Measurements from ENCODE around the gene RPS21.

Gene RPS21

GRCh38 chr20:62400021-62400420 is 13.1 kb downstream of the RPS21 start:
- no peak for DNase-seq

- DNase-seq: no peak
Observed at GRCh38 chr20:62400541-62400940, 13.6 kb downstream of the RPS21 start.

GRCh38 chr20:62401331-62401779 is 14.5 kb downstream of the RPS21 start:
- DNase-seq: no peak

GRCh38 chr20:62402456-62403150 is 15.7 kb downstream of the RPS21 start:
- DNase-seq: no peak

- DNase-seq: no peak
Observed at GRCh38 chr20:62403331-62403730, 16.4 kb downstream of the RPS21 start.

GRCh38 chr20:62404112-62404665 is 17.3 kb downstream of the RPS21 start:
- DNase-seq: no peak

- no peak for DNase-seq
Observed at GRCh38 chr20:62404761-62405107, 17.8 kb downstream of the RPS21 start.

GRCh38 chr20:62405108-62405980 is 18.4 kb downstream of the RPS21 start:
- DNase-seq: no peak

GRCh38 chr20:62405981-62406513 is 19.1 kb downstream of the RPS21 start:
- no peak for DNase-seq

- DNase-seq: no peak
Observed at GRCh38 chr20:62406635-62407176, 19.8 kb downstream of the RPS21 start.

- peak; percentile 75 for DNase-seq
Observed at GRCh38 chr20:62407221-62407992, 20.5 kb downstream of the RPS21 start, which contains the start of gene CABLES2. Gene CABLES2 (minus strand): TSS chr20:62407285. CDS start chr20:62407276, 9 bp downstream.

GRCh38 chr20:62408055-62408454 is 21.2 kb downstream of the RPS21 start:
- no peak for DNase-seq

GRCh38 chr20:62408640-62409039 is 21.7 kb downstream of the RPS21 start:
- DNase-seq: no peak

GRCh38 chr20:62409086-62409853 is 22.4 kb downstream of the RPS21 start:
- DNase-seq: no peak

- peak; percentile 24 for DNase-seq
Observed at GRCh38 chr20:62409931-62410745, 23.2 kb downstream of the RPS21 start.

GRCh38 chr20:62410746-62411478 is 24.0 kb downstream of the RPS21 start:
- DNase-seq: no peak

- DNase-seq: no peak
Observed at GRCh38 chr20:62411479-62412193, 24.7 kb downstream of the RPS21 start.

GRCh38 chr20:62412194-62413024 is 25.5 kb downstream of the RPS21 start:
- no peak for DNase-seq
